H9 (cell line): Measurements from ENCODE around the gene TMEM217. TPM values are rescaled to one million over a fixed set of nuclear protein-coding genes. Genes with fewer than 3 reads are reported as not detected.

Source experiments
- DNase-seq: peaks from one replicate; pipeline ENCODE4 v3.0.0-alpha.2; 2017
- H2AFZ ChIP-seq: one replicate; pipeline ENCODE4 v1.6.1; 2013; ENCODE audit warnings: mild to moderate bottlenecking, low read length, control low read depth, moderate library complexity
- H2AK5ac ChIP-seq: 2 replicates; pipeline ENCODE4 v1.6.1; 2013; ENCODE audit warnings: low read length, control low read depth, mixed read lengths; ENCODE audit not compliant: insufficient read length
- H2BK120ac ChIP-seq: one replicate; pipeline ENCODE4 v1.6.1; 2013; ENCODE audit warnings: low read depth, mild to moderate bottlenecking, low read length, control low read depth, inconsistent platforms; ENCODE audit not compliant: poor library complexity, severe bottlenecking
- H2BK12ac ChIP-seq: 2 replicates; pipeline ENCODE4 v1.6.1; 2013; ENCODE audit warnings: low read length, control low read depth, mixed read lengths, low read depth; ENCODE audit not compliant: insufficient read length
- H2BK15ac ChIP-seq: 2 replicates; pipeline ENCODE4 v1.6.1; 2013; ENCODE audit warnings: low read depth, low read length, control low read depth
- H2BK20ac ChIP-seq: one replicate; pipeline ENCODE4 v1.6.1; 2013; ENCODE audit warnings: low read depth, mild to moderate bottlenecking, low read length, control low read depth, inconsistent platforms; ENCODE audit not compliant: poor library complexity, severe bottlenecking
- H2BK5ac ChIP-seq: 2 replicates; pipeline ENCODE4 v1.6.1; 2013; ENCODE audit warnings: low read length, control low read depth, mixed read lengths; ENCODE audit not compliant: insufficient read length
- H3K14ac ChIP-seq: 2 replicates; pipeline ENCODE4 v1.6.1; 2013; ENCODE audit warnings: low read length, control low read depth; ENCODE audit not compliant: insufficient read depth
- H3K18ac ChIP-seq: 2 replicates; pipeline ENCODE4 v1.6.1; 2013; ENCODE audit warnings: low read depth, mild to moderate bottlenecking, mixed read lengths, low read length, control low read depth; ENCODE audit not compliant: insufficient read length
- H3K23ac ChIP-seq: 2 replicates; pipeline ENCODE4 v1.6.1; 2013; ENCODE audit warnings: low read length, control low read depth, mixed read lengths, low read depth; ENCODE audit not compliant: insufficient read length
- H3K23me2 ChIP-seq: 2 replicates; pipeline ENCODE4 v1.6.1; 2013; ENCODE audit warnings: low read depth, mild to moderate bottlenecking, mixed read lengths, low read length, control low read depth; ENCODE audit not compliant: insufficient read length, poor library complexity, severe bottlenecking
- H3K27ac ChIP-seq: 2 replicates; pipeline ENCODE4 v1.5.1; 2013; ENCODE audit warnings: low read length, control low read depth, mixed read lengths, low read depth; ENCODE audit not compliant: insufficient read length
- H3K27me3 ChIP-seq: 2 replicates; pipeline ENCODE4 v1.6.1; 2013; ENCODE audit warnings: low read length, control low read depth, inconsistent platforms; ENCODE audit not compliant: insufficient read depth
- H3K4ac ChIP-seq: 2 replicates; pipeline ENCODE4 v1.6.1; 2013; ENCODE audit warnings: low read depth, mild to moderate bottlenecking, control low read depth, inconsistent platforms, low read length, moderate library complexity
- H3K4me1 ChIP-seq: 2 replicates; pipeline ENCODE4 v1.6.1; 2013; ENCODE audit warnings: low read length, control low read depth, inconsistent platforms; ENCODE audit not compliant: insufficient read depth
- H3K4me2 ChIP-seq: 2 replicates; pipeline ENCODE4 v1.6.1; 2013; ENCODE audit warnings: low read length, control low read depth, mixed read lengths; ENCODE audit not compliant: insufficient read length, insufficient read depth
- H3K56ac ChIP-seq: 2 replicates; pipeline ENCODE4 v1.6.1; 2013; ENCODE audit warnings: low read depth, mild to moderate bottlenecking, mixed read lengths, low read length, control low read depth; ENCODE audit not compliant: insufficient read length
- H3K79me1 ChIP-seq: 2 replicates; pipeline ENCODE4 v1.6.1; 2013; ENCODE audit warnings: low read depth, mild to moderate bottlenecking, moderate library complexity, low read length, control low read depth, inconsistent platforms; ENCODE audit not compliant: insufficient read depth, poor library complexity, severe bottlenecking
- H3K79me2 ChIP-seq: 2 replicates; pipeline ENCODE4 v1.6.1; 2013; ENCODE audit warnings: low read length, control low read depth, inconsistent platforms; ENCODE audit not compliant: insufficient read depth
- H3K9ac ChIP-seq: 2 replicates; pipeline ENCODE4 v1.6.1; 2013; ENCODE audit warnings: low read length, control low read depth, mixed read lengths; ENCODE audit not compliant: insufficient read length; ENCODE audit errors: extremely low read depth
- H3K9me3 ChIP-seq: one replicate; pipeline ENCODE4 v1.6.1; 2013; ENCODE audit warnings: low read depth, low read length, inconsistent platforms; ENCODE audit not compliant: control insufficient read depth
- H3T11ph ChIP-seq: one replicate; pipeline ENCODE4 v1.6.1; 2013; ENCODE audit warnings: mild to moderate bottlenecking, low read length, control low read depth, inconsistent platforms
- H4K20me1 ChIP-seq: one replicate; pipeline ENCODE4 v1.6.1; 2013; ENCODE audit not compliant: control insufficient read depth, insufficient read length, insufficient read depth
- H4K5ac ChIP-seq: 2 replicates; pipeline ENCODE4 v1.6.1; 2013; ENCODE audit warnings: low read depth, mild to moderate bottlenecking, mixed read lengths, low read length, control low read depth; ENCODE audit not compliant: insufficient read length
- H4K8ac ChIP-seq: replicated peaks from 2 replicates; pipeline ENCODE4 v1.6.1; 2013; ENCODE audit warnings: low read length, control low read depth, mixed read lengths, low read depth; ENCODE audit not compliant: insufficient read length
- H4K91ac ChIP-seq: 2 replicates; pipeline ENCODE4 v1.6.1; 2013; ENCODE audit warnings: low read depth, mild to moderate bottlenecking, moderate library complexity, mixed read lengths, low read length, control low read depth; ENCODE audit not compliant: insufficient read length
- H3K27ac Mint-ChIP-seq, 3 experiments: 2 replicates in 2 of 3; 3 replicates in 1 of 3; pipeline ENCODE4 v1.8.0; 2020 to 2021; ENCODE audit warnings: mixed read lengths in 3 of 3, mild to moderate bottlenecking in 1 of 3, moderate library complexity in 1 of 3
- H3K27me3 Mint-ChIP-seq: 2 replicates; pipeline ENCODE4 v1.8.0; 2021; ENCODE audit warnings: low read depth, mild to moderate bottlenecking, moderate library complexity, mixed read lengths
- H3K36me3 Mint-ChIP-seq, 3 experiments: 2 replicates in 2 of 3; 3 replicates in 1 of 3; pipeline ENCODE4 v1.8.0; 2020 to 2021; ENCODE audit warnings: low read depth in 3 of 3, mixed read lengths in 3 of 3; ENCODE audit not compliant: insufficient read depth in 1 of 3
- H3K4me1 Mint-ChIP-seq, 2 experiments: 2 replicates each; pipeline ENCODE4 v1.8.0; 2020; ENCODE audit warnings: mixed read lengths in 2 of 2
- H3K4me3 Mint-ChIP-seq, 2 experiments: 2 replicates in 1 of 2; 3 replicates in 1 of 2; pipeline ENCODE4 v1.8.0; 2020 to 2021; ENCODE audit warnings: mild to moderate bottlenecking in 2 of 2, mixed read lengths in 2 of 2, moderate library complexity in 1 of 2
- H3K9me3 Mint-ChIP-seq, 2 experiments: 2 replicates in 1 of 2; 3 replicates in 1 of 2; pipeline ENCODE4 v1.8.0; 2020; ENCODE audit warnings: mild to moderate bottlenecking in 2 of 2, mixed read lengths in 2 of 2, moderate library complexity in 1 of 2
- CTCF ChIP-seq: fragments of 200-600 bp; sonication (generic); conservative IDR thresholded peaks from 3 replicates; pipeline ENCODE4 v1.8.0; 2021; ENCODE audit warnings: antibody characterized with exemption, mild to moderate bottlenecking
- WGBS: extraction: QIAGEN DNeasy Blood & Tissue Kit; methylation state at CpG from one replicate; pipeline ENCODE4 v1.1.7; 2013; ENCODE audit warnings: missing lambda C conversion rate, low lambda C conversion rate, mixed read lengths; ENCODE audit not compliant: insufficient read length; ENCODE audit errors: extremely low coverage; 5-methylcytosine and 5-hydroxymethylcytosine counted together
- total RNA-seq: library from RNA; stranded (reverse); gene quantifications from 2 replicates; pipeline ENCODE4 v1.2.1, GENCODE V29; 2021

The TMEM217 gene
- total RNA-seq, 1 experiment from 2014 or later: 1.1 TPM

DNA sequence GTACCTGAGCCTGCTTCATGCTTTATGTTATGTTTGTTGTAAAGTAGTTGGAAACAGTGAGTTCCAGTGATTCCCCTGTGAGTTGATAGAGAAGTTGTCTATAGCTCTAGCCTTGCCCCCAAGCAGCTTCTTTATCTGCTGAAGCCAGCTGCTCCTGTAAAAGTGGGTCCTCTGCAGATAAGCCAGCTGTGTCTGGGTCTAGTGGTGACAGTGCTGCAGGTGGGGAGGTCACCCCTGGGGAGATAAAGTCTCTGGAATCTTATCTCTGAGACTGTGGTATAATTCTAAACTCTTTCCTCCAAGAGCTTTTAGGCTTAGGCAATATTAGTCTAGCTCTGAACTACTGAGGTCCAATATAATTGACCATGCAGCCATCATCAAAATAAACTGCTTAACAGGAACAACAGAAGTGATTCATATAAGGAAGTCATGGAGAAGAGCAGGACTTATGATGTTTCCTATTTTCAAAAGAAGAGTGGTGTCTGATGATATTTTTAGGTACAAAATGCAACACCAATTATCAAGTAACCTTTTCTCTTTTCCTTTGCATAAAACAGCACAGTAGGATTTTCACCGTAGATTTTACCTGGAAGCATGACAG, 44.2 kb upstream of the TMEM217 start:
- no peak overlapping the region for H3K23ac ChIP-seq
- H3K9me3 ChIP-seq: no peaks in the 10 kb centered on the region
- no peak overlapping the region for H3K14ac ChIP-seq
- H2BK15ac ChIP-seq: no peak overlapping the region
- Mint-ChIP-seq H3K9me3 (no peaks in the 10 kb centered on the region), H3K36me3 (peaks cover 9 to 33% (median 20%) of the 10 kb centered on the region in 3 experiments; a peak in 6 of 7 replicates), H3K27me3 (no peaks in the 10 kb centered on the region), H3K27ac (no peak overlapping the region), H3K4me1 (no peaks in the 10 kb centered on the region), H3K4me3 (no peak overlapping the region)
- no peak overlapping the region for H4K8ac ChIP-seq
- DNase-seq: no peak
- no peak overlapping the region for H2BK12ac ChIP-seq
- H3K23me2 ChIP-seq: no peaks in the 10 kb centered on the region
- no peaks in the 10 kb centered on the region for H3K4me1 ChIP-seq
- no peak overlapping the region for H3K4ac ChIP-seq
- H3K56ac ChIP-seq: no peak overlapping the region
- H4K91ac ChIP-seq: no peak overlapping the region
- no peak overlapping the region for H3K18ac ChIP-seq
- H2BK120ac ChIP-seq: no peak overlapping the region
- H3K4me2 ChIP-seq: no peak overlapping the region
- H2BK20ac ChIP-seq: no peak overlapping the region
- H2AFZ ChIP-seq: no peak overlapping the region
- no peaks in the 10 kb centered on the region for H3K79me1 ChIP-seq
- H4K20me1 ChIP-seq: no peaks in the 10 kb centered on the region
- no peaks in the 10 kb centered on the region for H3K27me3 ChIP-seq
- no peak overlapping the region for H2AK5ac ChIP-seq
- H2BK5ac ChIP-seq: no peak overlapping the region
- TF ChIP-seq CTCF: no peak
- no peak overlapping the region for H3T11ph ChIP-seq
- no peaks in the 10 kb centered on the region for H3K79me2 ChIP-seq
- H3K9ac ChIP-seq: no peak overlapping the region
- H4K5ac ChIP-seq: no peak overlapping the region
- no peak overlapping the region for H3K27ac ChIP-seq
- no CpG with 5 or more reads among the region's 1 CpG for WGBS
